HG03060 (cell line): ENCODE results near the gene DUXA.
"Not testable (repeated sequence)": the region's sequence is repeated elsewhere in the genome, so short reads cannot be mapped to it uniquely, and the experiment has no call there.

Source experiments
- ATAC-seq: cut with Tn5 transposase; IDR thresholded peaks from one replicate; pipeline ENCODE4 v1.9.1; 2021; ENCODE audit warnings: low read depth, moderate number of reproducible peaks; ENCODE audit not compliant: unreplicated experiment

DUXA gene

GRCh38 chr19:57167385-57167784 is at the start of gene DUXA:
Gene DUXA (minus strand): TSS chr19:57167485. CDS start chr19:57167443, 42 bp downstream.
- no peak for ATAC-seq

GRCh38 chr19:57212109-57212508 is 44.8 kb upstream of the DUXA start:
- no peak for ATAC-seq

- ATAC-seq: no peak
These were observed 43.1 kb upstream of the DUXA start for GRCh38 chr19:57210381-57210780.

- ATAC-seq: no peak
These were observed 34.9 kb upstream of the DUXA start for GRCh38 chr19:57202160-57202559.

- ATAC-seq: not testable (repeated sequence)
These were observed 30.6 kb upstream of the DUXA start for GRCh38 chr19:57197874-57198273.

- no peak for ATAC-seq
These were observed 25.7 kb upstream of the DUXA start for GRCh38 chr19:57192993-57193392.

- ATAC-seq: no peak
These were observed 24.8 kb upstream of the DUXA start for GRCh38 chr19:57192077-57192420.

- peak; percentile 68 for ATAC-seq
These were observed 24.1 kb upstream of the DUXA start, which contains the start of gene ZNF264 for GRCh38 chr19:57191141-57192076. Gene ZNF264 (plus strand): TSS chr19:57191500. CDS start chr19:57191914, 414 bp downstream.

GRCh38 chr19:57190301-57190700 is 23.0 kb upstream of the DUXA start:
- ATAC-seq: no peak

GRCh38 chr19:57171551-57172081 is 4.3 kb upstream of the DUXA start:
- ATAC-seq: no peak

GRCh38 chr19:57165846-57166245 is 1.4 kb downstream of the DUXA start:
- ATAC-seq: no peak

GRCh38 chr19:57161985-57162539 is 5.2 kb downstream of the DUXA start:
- no peak for ATAC-seq

GRCh38 chr19:57152921-57153320 is 14.4 kb downstream of the DUXA start:
- ATAC-seq: no peak

GRCh38 chr19:57141699-57142098 is 25.6 kb downstream of the DUXA start:
- no peak for ATAC-seq

- no peak for ATAC-seq
These were observed 31.5 kb downstream of the DUXA start for GRCh38 chr19:57135797-57136196.

GRCh38 chr19:57127403-57127802 is 39.9 kb downstream of the DUXA start:
- not testable (repeated sequence) for ATAC-seq

GRCh38 chr19:57123882-57124281 is 43.4 kb downstream of the DUXA start:
- no peak for ATAC-seq

GRCh38 chr19:57118848-57119247 is 48.4 kb downstream of the DUXA start:
- ATAC-seq: no peak

- not testable (repeated sequence) for ATAC-seq
These were observed 53.8 kb downstream of the DUXA start for GRCh38 chr19:57113501-57113900.

GRCh38 chr19:57111329-57111644 is 56.0 kb downstream of the DUXA start:
- no peak for ATAC-seq

- no peak for ATAC-seq
These were observed 56.5 kb downstream of the DUXA start for GRCh38 chr19:57110592-57111328.
